GM12878 (cell line): ENCODE data around the gene MAST3. TPM values are rescaled to one million over a fixed set of nuclear protein-coding genes. Genes with fewer than 3 reads are reported as not detected.

Experiments
- BHLHE40 ChIP-seq, 2 experiments: fragments of 450-650 bp in 1 of 2; IDR thresholded peaks; 2 replicates each; pipeline ENCODE4 v1.6.1; 2011 to 2017; ENCODE audit warnings: low read depth in 2 of 2, borderline replicate concordance in 1 of 2, improper control_type of control experiment in 1 of 2, low read length in 1 of 2, mild to moderate bottlenecking in 1 of 2
- ETV6 ChIP-seq, 2 experiments: fragments of 450-650 bp in 1 of 2; IDR thresholded peaks in 1 of 2; conservative IDR thresholded peaks in 1 of 2; 2 replicates each; pipeline ENCODE4 v1.6.1; 2014; ENCODE audit warnings: antibody characterized with exemption in 1 of 2, borderline replicate concordance in 1 of 2, low read depth in 1 of 2, mild to moderate bottlenecking in 1 of 2, moderate library complexity in 1 of 2
- JUND ChIP-seq: IDR thresholded peaks from 2 replicates; pipeline ENCODE4 v1.6.1; 2012; ENCODE audit warnings: low read depth, mild to moderate bottlenecking, low read length, improper control_type of control experiment, moderate library complexity
- MYB ChIP-seq: fragments of 150-350 bp; IDR thresholded peaks from 2 replicates; pipeline ENCODE4 v1.6.1; 2014; ENCODE audit warnings: mild to moderate bottlenecking, low read depth, low read length, borderline replicate concordance
- NBN ChIP-seq: fragments of 450-650 bp; IDR thresholded peaks from 2 replicates; pipeline ENCODE4 v1.6.1; 2016
- NFYA ChIP-seq: IDR thresholded peaks from 2 replicates; pipeline ENCODE4 v1.6.1; 2011; ENCODE audit warnings: low read depth, mild to moderate bottlenecking, low read length, improper control_type of control experiment, borderline replicate concordance
- RELA ChIP-seq: fragments of 450-650 bp; IDR thresholded peaks from 2 replicates; pipeline ENCODE4 v1.8.0; 2014; ENCODE audit warnings: borderline replicate concordance; ENCODE audit not compliant: partially characterized antibody
- SMARCA5 ChIP-seq: fragments of 450-650 bp; IDR thresholded peaks from 2 replicates; pipeline ENCODE4 v1.6.1; 2017; ENCODE audit warnings: mild to moderate bottlenecking
- SREBF1 ChIP-seq: IDR thresholded peaks from 2 replicates; pipeline ENCODE4 v1.6.1; 2012; ENCODE audit warnings: mild to moderate bottlenecking, low read length
- STAT3 ChIP-seq: IDR thresholded peaks from 2 replicates; pipeline ENCODE4 v1.6.1; 2011; ENCODE audit warnings: low read depth, low read length, improper control_type of control experiment
- polyA plus RNA-seq, 11 experiments: library from polyadenylated mRNA; depleted of rRNA in 4 of 11; unstranded in 6 of 11; stranded (reverse) in 5 of 11; fragments of >200 nt; fragmentation: Nextera tagmentation in 4 of 11; fragmentation: Illumina TruSeq in 1 of 11; extraction: Ambion mirVana in 4 of 11; extraction: Trizol in 1 of 11; gene quantifications; 1 replicate in 1 of 11; 2 replicates in 10 of 11; pipeline versions ENCODE4 v1.2.1 to v1.2.3, GENCODE V29; 2011 to 2016; ENCODE audit warnings: inconsistent platforms in 2 of 11, missing spikeins in 2 of 11, low read depth in 1 of 11
- total RNA-seq, 4 experiments: library from RNA; depleted of rRNA in 3 of 4; stranded (reverse); fragments of >200 nt in 3 of 4; fragmentation: Illumina TruSeq in 1 of 4; extraction: Trizol in 1 of 4; gene quantifications; 2 replicates each; pipeline versions ENCODE4 v1.2.1 to v1.2.3, GENCODE V29; 2013 to 2021
- TF ChIP-seq, protein P1 (sequence below): fragments of 450-650 bp; IDR thresholded peaks from 2 replicates; pipeline ENCODE4 v1.6.1; 2016; ENCODE audit warnings: mild to moderate bottlenecking, moderate library complexity, borderline replicate concordance
- TF ChIP-seq, protein P2 (sequence below): fragments of 150-350 bp; IDR thresholded peaks from 2 replicates; pipeline ENCODE4 v1.6.1; 2016; ENCODE audit warnings: low read depth, low read length
- TF ChIP-seq, protein P3 (sequence below): fragments of 450-650 bp; formaldehyde crosslinking; IDR thresholded peaks from 2 replicates; pipeline ENCODE4 v1.5.0; 2022; ENCODE audit warnings: mild to moderate bottlenecking, missing genetic modification characterization
- TF ChIP-seq, protein P4 (sequence below), 3 experiments: IDR thresholded peaks in 2 of 3; conservative IDR thresholded peaks in 1 of 3; 2 replicates each; pipeline ENCODE4 v1.5.1; 2011; ENCODE audit warnings: low read depth in 3 of 3, low read length in 3 of 3, mild to moderate bottlenecking in 3 of 3, control low read depth in 2 of 3, moderate library complexity in 2 of 3, inconsistent platforms in 1 of 3, mixed read lengths in 1 of 3; ENCODE audit not compliant: control insufficient read depth in 2 of 3, insufficient read depth in 1 of 3; ENCODE audit errors: extremely low read depth in 1 of 3

Gene MAST3
- total and polyA plus RNA-seq, 10 of the 15 experiments (the other 5 are each of a cell fraction or from before 2014, with no cell fraction given), result 3.0 to 22.2 (median 7.5) TPM

DNA sequence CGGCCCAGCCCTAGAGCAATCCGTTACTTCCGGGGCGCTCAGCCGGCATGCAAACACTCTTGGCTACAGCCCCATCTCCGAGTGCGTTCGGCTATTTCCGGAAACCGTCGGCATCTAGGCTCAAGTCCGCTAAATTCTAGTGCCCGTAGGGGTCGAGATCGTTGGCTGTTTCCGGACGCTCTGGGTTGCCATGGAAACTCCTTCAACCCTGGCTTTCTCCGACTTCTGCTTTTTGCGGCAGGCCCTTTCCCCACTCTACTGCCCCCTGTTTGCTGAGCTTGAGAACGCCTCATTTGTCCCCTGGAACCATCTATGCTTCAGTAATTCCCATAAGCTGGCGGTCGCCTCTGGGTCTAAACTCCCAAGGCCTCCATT, 54.9 kb downstream of the MAST3 start (continued):
- TF ChIP-seq, protein P1, sequence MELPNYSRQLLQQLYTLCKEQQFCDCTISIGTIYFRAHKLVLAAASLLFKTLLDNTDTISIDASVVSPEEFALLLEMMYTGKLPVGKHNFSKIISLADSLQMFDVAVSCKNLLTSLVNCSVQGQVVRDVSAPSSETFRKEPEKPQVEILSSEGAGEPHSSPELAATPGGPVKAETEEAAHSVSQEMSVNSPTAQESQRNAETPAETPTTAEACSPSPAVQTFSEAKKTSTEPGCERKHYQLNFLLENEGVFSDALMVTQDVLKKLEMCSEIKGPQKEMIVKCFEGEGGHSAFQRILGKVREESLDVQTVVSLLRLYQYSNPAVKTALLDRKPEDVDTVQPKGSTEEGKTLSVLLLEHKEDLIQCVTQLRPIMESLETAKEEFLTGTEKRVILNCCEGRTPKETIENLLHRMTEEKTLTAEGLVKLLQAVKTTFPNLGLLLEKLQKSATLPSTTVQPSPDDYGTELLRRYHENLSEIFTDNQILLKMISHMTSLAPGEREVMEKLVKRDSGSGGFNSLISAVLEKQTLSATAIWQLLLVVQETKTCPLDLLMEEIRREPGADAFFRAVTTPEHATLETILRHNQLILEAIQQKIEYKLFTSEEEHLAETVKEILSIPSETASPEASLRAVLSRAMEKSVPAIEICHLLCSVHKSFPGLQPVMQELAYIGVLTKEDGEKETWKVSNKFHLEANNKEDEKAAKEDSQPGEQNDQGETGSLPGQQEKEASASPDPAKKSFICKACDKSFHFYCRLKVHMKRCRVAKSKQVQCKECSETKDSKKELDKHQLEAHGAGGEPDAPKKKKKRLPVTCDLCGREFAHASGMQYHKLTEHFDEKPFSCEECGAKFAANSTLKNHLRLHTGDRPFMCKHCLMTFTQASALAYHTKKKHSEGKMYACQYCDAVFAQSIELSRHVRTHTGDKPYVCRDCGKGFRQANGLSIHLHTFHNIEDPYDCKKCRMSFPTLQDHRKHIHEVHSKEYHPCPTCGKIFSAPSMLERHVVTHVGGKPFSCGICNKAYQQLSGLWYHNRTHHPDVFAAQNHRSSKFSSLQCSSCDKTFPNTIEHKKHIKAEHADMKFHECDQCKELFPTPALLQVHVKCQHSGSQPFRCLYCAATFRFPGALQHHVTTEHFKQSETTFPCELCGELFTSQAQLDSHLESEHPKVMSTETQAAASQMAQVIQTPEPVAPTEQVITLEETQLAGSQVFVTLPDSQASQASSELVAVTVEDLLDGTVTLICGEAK, result peak; percentile 78; the same call in 1 of the 2 replicates
- TF ChIP-seq ETV6 (conservative IDR thresholded peaks at IDR 0.05 in 1 of 2, IDR thresholded peaks at IDR 0.05 in 1 of 2; ENCODE audit: borderline replicate concordance in 1 of 2, low read depth in 1 of 2) (peak in 1 of 2 experiments; percentile 15; a peak in 1 of 4 replicates), RELA (no peak), JUND (0 out of 2 replicates have a peak, but pooled peaks have one; percentile 22), STAT3 (no peak), BHLHE40 (IDR thresholded peaks at IDR 0.05; ENCODE audit: borderline replicate concordance in 1 of 2, low read depth in 2 of 2, low read length in 1 of 2) (no peak), SMARCA5 (no peak; the same call in none of the 2 replicates), NBN (peak; percentile 81), NFYA (no peak), MYB (no peak), SREBF1 (no peak)
- TF ChIP-seq, protein P2, sequence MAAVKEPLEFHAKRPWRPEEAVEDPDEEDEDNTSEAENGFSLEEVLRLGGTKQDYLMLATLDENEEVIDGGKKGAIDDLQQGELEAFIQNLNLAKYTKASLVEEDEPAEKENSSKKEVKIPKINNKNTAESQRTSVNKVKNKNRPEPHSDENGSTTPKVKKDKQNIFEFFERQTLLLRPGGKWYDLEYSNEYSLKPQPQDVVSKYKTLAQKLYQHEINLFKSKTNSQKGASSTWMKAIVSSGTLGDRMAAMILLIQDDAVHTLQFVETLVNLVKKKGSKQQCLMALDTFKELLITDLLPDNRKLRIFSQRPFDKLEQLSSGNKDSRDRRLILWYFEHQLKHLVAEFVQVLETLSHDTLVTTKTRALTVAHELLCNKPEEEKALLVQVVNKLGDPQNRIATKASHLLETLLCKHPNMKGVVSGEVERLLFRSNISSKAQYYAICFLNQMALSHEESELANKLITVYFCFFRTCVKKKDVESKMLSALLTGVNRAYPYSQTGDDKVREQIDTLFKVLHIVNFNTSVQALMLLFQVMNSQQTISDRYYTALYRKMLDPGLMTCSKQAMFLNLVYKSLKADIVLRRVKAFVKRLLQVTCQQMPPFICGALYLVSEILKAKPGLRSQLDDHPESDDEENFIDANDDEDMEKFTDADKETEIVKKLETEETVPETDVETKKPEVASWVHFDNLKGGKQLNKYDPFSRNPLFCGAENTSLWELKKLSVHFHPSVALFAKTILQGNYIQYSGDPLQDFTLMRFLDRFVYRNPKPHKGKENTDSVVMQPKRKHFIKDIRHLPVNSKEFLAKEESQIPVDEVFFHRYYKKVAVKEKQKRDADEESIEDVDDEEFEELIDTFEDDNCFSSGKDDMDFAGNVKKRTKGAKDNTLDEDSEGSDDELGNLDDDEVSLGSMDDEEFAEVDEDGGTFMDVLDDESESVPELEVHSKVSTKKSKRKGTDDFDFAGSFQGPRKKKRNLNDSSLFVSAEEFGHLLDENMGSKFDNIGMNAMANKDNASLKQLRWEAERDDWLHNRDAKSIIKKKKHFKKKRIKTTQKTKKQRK, result no peak
- TF ChIP-seq, protein P3, sequence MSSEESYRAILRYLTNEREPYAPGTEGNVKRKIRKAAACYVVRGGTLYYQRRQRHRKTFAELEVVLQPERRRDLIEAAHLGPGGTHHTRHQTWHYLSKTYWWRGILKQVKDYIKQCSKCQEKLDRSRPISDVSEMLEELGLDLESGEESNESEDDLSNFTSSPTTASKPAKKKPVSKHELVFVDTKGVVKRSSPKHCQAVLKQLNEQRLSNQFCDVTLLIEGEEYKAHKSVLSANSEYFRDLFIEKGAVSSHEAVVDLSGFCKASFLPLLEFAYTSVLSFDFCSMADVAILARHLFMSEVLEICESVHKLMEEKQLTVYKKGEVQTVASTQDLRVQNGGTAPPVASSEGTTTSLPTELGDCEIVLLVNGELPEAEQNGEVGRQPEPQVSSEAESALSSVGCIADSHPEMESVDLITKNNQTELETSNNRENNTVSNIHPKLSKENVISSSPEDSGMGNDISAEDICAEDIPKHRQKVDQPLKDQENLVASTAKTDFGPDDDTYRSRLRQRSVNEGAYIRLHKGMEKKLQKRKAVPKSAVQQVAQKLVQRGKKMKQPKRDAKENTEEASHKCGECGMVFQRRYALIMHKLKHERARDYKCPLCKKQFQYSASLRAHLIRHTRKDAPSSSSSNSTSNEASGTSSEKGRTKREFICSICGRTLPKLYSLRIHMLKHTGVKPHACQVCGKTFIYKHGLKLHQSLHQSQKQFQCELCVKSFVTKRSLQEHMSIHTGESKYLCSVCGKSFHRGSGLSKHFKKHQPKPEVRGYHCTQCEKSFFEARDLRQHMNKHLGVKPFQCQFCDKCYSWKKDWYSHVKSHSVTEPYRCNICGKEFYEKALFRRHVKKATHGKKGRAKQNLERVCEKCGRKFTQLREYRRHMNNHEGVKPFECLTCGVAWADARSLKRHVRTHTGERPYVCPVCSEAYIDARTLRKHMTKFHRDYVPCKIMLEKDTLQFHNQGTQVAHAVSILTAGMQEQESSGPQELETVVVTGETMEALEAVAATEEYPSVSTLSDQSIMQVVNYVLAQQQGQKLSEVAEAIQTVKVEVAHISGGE (CRISPR knock-in tag), result no peak
- TF ChIP-seq, protein P4, sequence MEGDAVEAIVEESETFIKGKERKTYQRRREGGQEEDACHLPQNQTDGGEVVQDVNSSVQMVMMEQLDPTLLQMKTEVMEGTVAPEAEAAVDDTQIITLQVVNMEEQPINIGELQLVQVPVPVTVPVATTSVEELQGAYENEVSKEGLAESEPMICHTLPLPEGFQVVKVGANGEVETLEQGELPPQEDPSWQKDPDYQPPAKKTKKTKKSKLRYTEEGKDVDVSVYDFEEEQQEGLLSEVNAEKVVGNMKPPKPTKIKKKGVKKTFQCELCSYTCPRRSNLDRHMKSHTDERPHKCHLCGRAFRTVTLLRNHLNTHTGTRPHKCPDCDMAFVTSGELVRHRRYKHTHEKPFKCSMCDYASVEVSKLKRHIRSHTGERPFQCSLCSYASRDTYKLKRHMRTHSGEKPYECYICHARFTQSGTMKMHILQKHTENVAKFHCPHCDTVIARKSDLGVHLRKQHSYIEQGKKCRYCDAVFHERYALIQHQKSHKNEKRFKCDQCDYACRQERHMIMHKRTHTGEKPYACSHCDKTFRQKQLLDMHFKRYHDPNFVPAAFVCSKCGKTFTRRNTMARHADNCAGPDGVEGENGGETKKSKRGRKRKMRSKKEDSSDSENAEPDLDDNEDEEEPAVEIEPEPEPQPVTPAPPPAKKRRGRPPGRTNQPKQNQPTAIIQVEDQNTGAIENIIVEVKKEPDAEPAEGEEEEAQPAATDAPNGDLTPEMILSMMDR (IDR thresholded peaks at IDR 0.05 in 2 of 3, conservative IDR thresholded peaks at IDR 0.05 in 1 of 3; ENCODE audit: control insufficient read depth in 2 of 3, extremely low read depth in 1 of 3, insufficient read depth in 1 of 3, low read depth in 3 of 3, low read length in 3 of 3), result peak; percentile 79 to 90 (median 85)
